B cell (primary cell): ENCODE data around the gene CDC42BPA.

Experiments
- CTCF ChIP-seq: fragments of 200-600 bp; IDR thresholded peaks from one replicate; pipeline ENCODE4 v1.8.0; 2022; ENCODE audit warnings: antibody characterized with exemption, mild to moderate bottlenecking
- EZH2 ChIP-seq: IDR thresholded peaks from 2 replicates; pipeline ENCODE4 v1.6.1; 2012; ENCODE audit warnings: borderline replicate concordance, low read depth, mild to moderate bottlenecking, moderate library complexity, low read length; ENCODE audit not compliant: insufficient read depth, poor library complexity, severe bottlenecking

GRCh38 chr1:226964611-226965486 lies 353.4 kb downstream of the CDC42BPA start:
- TF ChIP-seq CTCF (no peak), EZH2 (no peak)
